GM12801 (cell line): ENCODE measurements around the gene MAD1L1.

Experiments used
- CTCF ChIP-seq: IDR thresholded peaks from one replicate; pipeline ENCODE4 v1.5.1; 2011; ENCODE audit warnings: control low read depth; ENCODE audit not compliant: insufficient read length; ENCODE audit errors: extremely low read depth

MAD1L1 gene

GRCh38 chr7:2245883-2246675, 13.3 kb upstream of the MAD1L1 start:
- TF ChIP-seq CTCF = no peak

- TF ChIP-seq CTCF = no peak
Observed at GRCh38 chr7:2244404-2244995, 11.8 kb upstream of the MAD1L1 start.

- TF ChIP-seq CTCF = no peak
Observed at GRCh38 chr7:2243458-2243857, 10.7 kb upstream of the MAD1L1 start.

GRCh38 chr7:2242541-2243429, 10.0 kb upstream of the MAD1L1 start:
- no peak for TF ChIP-seq CTCF

GRCh38 chr7:2241580-2242540, 9.1 kb upstream of the MAD1L1 start, which contains the start of the genes MRM2 and NUDT1:
TSS of gene MRM2 (minus strand) at chr7:2242205. CDS start at chr7:2242169, 36 bp downstream.
TSS of gene NUDT1 (plus strand) at chr7:2242226. CDS start at chr7:2244575, 2,349 bp downstream.
- TF ChIP-seq CTCF = no peak

- TF ChIP-seq CTCF = no peak
Observed at GRCh38 chr7:2239242-2239641, 6.5 kb upstream of the MAD1L1 start.
